ENCODE data around the gene P3H3.
"Not testable (repeated sequence)": the region's sequence is repeated elsewhere in the genome, so short reads cannot be mapped to it uniquely, and the experiment has no call there.

The P3H3 gene

GRCh38 chr12:6868211-6869048, 40.2 kb downstream of the P3H3 start:
- no peak for DNase-seq

GRCh38 chr12:6869049-6870021, 41.1 kb downstream of the P3H3 start:
- no peak for DNase-seq

- DNase-seq = not testable (repeated sequence)
Measured at GRCh38 chr12:6870304-6870703, 42.1 kb downstream of the P3H3 start.

GRCh38 chr12:6871052-6871957, 43.1 kb downstream of the P3H3 start:
- no peak for DNase-seq

- DNase-seq = no peak
Measured at GRCh38 chr12:6872073-6873048, 44.2 kb downstream of the P3H3 start.

GRCh38 chr12:6873094-6874014, 45.1 kb downstream of the P3H3 start, which contains the start of gene SPSB2:
SPSB2 (minus strand) TSS chr12:6873303; CDS start chr12:6872901, 402 bp downstream.
- peak; percentile 91 for DNase-seq

GRCh38 chr12:6874015-6874368, 45.8 kb downstream of the P3H3 start:
- not testable (repeated sequence) for DNase-seq

GRCh38 chr12:6879824-6880223, 51.6 kb downstream of the P3H3 start:
- not testable (repeated sequence) for DNase-seq

GRCh38 chr12:6883252-6883651, 55.0 kb downstream of the P3H3 start:
- no peak for DNase-seq

GRCh38 chr12:6883683-6884082, 55.5 kb downstream of the P3H3 start:
- DNase-seq = no peak

GRCh38 chr12:6884539-6884938, 56.3 kb downstream of the P3H3 start:
- no peak for DNase-seq

GRCh38 chr12:6886206-6886999, 58.2 kb downstream of the P3H3 start:
- DNase-seq = not testable (repeated sequence)

GRCh38 chr12:6887460-6887859, 59.3 kb downstream of the P3H3 start:
- DNase-seq = no peak

- DNase-seq = no peak
Measured at GRCh38 chr12:6888360-6888759, 60.2 kb downstream of the P3H3 start.

- not testable (repeated sequence) for DNase-seq
Measured at GRCh38 chr12:6888794-6889193, 60.6 kb downstream of the P3H3 start.

Data from NCI-H510A (cell line).